BJ (cell line): ENCODE results near the gene C11orf24. TPM values are rescaled to one million over a fixed set of nuclear protein-coding genes. Genes with fewer than 3 reads are reported as not detected.

ENCODE experiments used
- CTCF ChIA-PET: fragments of 350-600 bp; formaldehyde crosslinking; extraction: SDS; loops from one replicate; lab custom pipeline; 2021; ENCODE audit warnings: antibody characterized with exemption, inconsistent platforms; lab: Yijun Ruan, JAX
- POLR2A ChIA-PET: fragments of 300-600 bp; sonication (Branson Sonifier 250); formaldehyde crosslinking; extraction: SDS; loops from one replicate; lab custom pipeline; 2021; ENCODE audit warnings: antibody characterized with exemption; lab: Charles Lee
- DNase-seq: peaks from one replicate; pipeline ENCODE4 v3.0.0-alpha.2; 2011; ENCODE audit warnings: low read depth
- H3K27me3 ChIP-seq: 2 replicates; pipeline ENCODE4 v1.6.0; 2011; ENCODE audit warnings: low read length; ENCODE audit not compliant: control insufficient read depth, insufficient read depth
- H3K36me3 ChIP-seq: 2 replicates; pipeline ENCODE4 v1.5.1; 2011; ENCODE audit warnings: low read length; ENCODE audit not compliant: control insufficient read depth, insufficient read depth
- H3K4me3 ChIP-seq: 2 replicates; pipeline ENCODE4 v1.5.1; 2011; ENCODE audit warnings: low read depth, mild to moderate bottlenecking, control low read depth, low read length
- CTCF ChIP-seq: IDR thresholded peaks from 2 replicates; pipeline ENCODE4 v1.5.1; 2011; ENCODE audit warnings: low read depth, mild to moderate bottlenecking, control low read depth, inconsistent platforms, low read length, moderate library complexity; ENCODE audit not compliant: insufficient read depth
- polyA plus RNA-seq: library from polyadenylated mRNA; depleted of rRNA; stranded (reverse); fragments of >200 nt; gene quantifications from 2 replicates; pipeline ENCODE4 v1.2.3, GENCODE V29; 2011

C11orf24 gene
- polyA plus RNA-seq, 1 experiment = 97.3 TPM

- no peak overlapping the region for H3K4me3 ChIP-seq
- CTCF ChIA-PET = interaction anchor here (0.9 to 1.2 kb wide), 2 partner anchors 14 to 35 kb away, joined by 3 read pairs; no protein-coding TSS in a partner anchor
- H3K27me3 ChIP-seq = peaks cover 5% of the 10 kb centered on the region; the same call in 1 of the 2 replicates
- no peak for TF ChIP-seq CTCF
- no peaks in the 10 kb centered on the region for H3K36me3 ChIP-seq
- no peak for DNase-seq
- POLR2A ChIA-PET = no interaction called here
These were observed 48.5 kb downstream of the C11orf24 start for GRCh38 chr11:68223275-68223674.

GRCh38 chr11:68221406-68221805 lies 50.4 kb downstream of the C11orf24 start:
- peaks cover 8% of the 10 kb centered on the region; the same call in 1 of the 2 replicates for H3K27me3 ChIP-seq
- no peak for DNase-seq
- ChIA-PET POLR2A (no interaction called here), CTCF (interaction anchor here (2.5 kb wide), 1 partner anchor 12 kb away, joined by 7 read pairs; no protein-coding TSS in a partner anchor)
- H3K4me3 ChIP-seq = no peak overlapping the region
- no peaks in the 10 kb centered on the region for H3K36me3 ChIP-seq
- TF ChIP-seq CTCF = no peak

GRCh38 chr11:68216171-68216938 lies 55.4 kb downstream of the C11orf24 start:
- no peak for TF ChIP-seq CTCF
- Histone ChIP-seq H3K4me3 (no peak overlapping the region), H3K27me3 (peaks cover 5% of the 10 kb centered on the region; the same call in 1 of the 2 replicates), H3K36me3 (no peaks in the 10 kb centered on the region)
- DNase-seq = no peak
- POLR2A ChIA-PET = no interaction called here
- CTCF ChIA-PET = interaction anchor here (1.3 to 3.4 kb wide), 4 partner anchors 8 to 230 kb away, joined by 3 to 12 read pairs (median 4); no protein-coding TSS in a partner anchor

- H3K4me3 ChIP-seq = no peak overlapping the region
- peaks cover 5% of the 10 kb centered on the region; the same call in 1 of the 2 replicates for H3K27me3 ChIP-seq
- CTCF ChIA-PET = interaction anchor here (1.0 to 3.4 kb wide), 4 partner anchors 32 to 231 kb away, joined by 3 to 12 read pairs (median 4); no protein-coding TSS in a partner anchor
- no peaks in the 10 kb centered on the region for H3K36me3 ChIP-seq
- TF ChIP-seq CTCF = no peak
- no peak for DNase-seq
- POLR2A ChIA-PET = interaction anchor here (0.6 kb wide), 1 partner anchor 626 kb away, joined by 3 read pairs; the partner anchor contains the start of gene CPT1A
These were observed 56.1 kb downstream of the C11orf24 start for GRCh38 chr11:68215524-68216170.

- no peak for TF ChIP-seq CTCF
- DNase-seq = no peak
- Histone ChIP-seq H3K27me3 (peaks cover 5% of the 10 kb centered on the region; the same call in 1 of the 2 replicates), H3K4me3 (no peak overlapping the region), H3K36me3 (no peaks in the 10 kb centered on the region)
- CTCF ChIA-PET = interaction anchor here (1.0 to 3.4 kb wide), 4 partner anchors 32 to 231 kb away, joined by 3 to 12 read pairs (median 4); no protein-coding TSS in a partner anchor
- POLR2A ChIA-PET = interaction anchor here (0.6 kb wide), 1 partner anchor 627 kb away, joined by 3 read pairs; the partner anchor contains the start of gene CPT1A
These were observed 56.7 kb downstream of the C11orf24 start for GRCh38 chr11:68215087-68215445.
